SW480 (cell line): Measurements from ENCODE around the gene KCNJ6.
"Not testable (repeated sequence)": the region's sequence is repeated elsewhere in the genome, so short reads cannot be mapped to it uniquely, and the experiment has no call there.

Experiments
- DNase-seq: peaks from one replicate; pipeline ENCODE4 v3.0.0-alpha.2; 2016; ENCODE audit warnings: low spot score

KCNJ6 gene

GRCh38 chr21:37601915-37602314, 314.3 kb downstream of the KCNJ6 start:
- no peak for DNase-seq

DNA sequence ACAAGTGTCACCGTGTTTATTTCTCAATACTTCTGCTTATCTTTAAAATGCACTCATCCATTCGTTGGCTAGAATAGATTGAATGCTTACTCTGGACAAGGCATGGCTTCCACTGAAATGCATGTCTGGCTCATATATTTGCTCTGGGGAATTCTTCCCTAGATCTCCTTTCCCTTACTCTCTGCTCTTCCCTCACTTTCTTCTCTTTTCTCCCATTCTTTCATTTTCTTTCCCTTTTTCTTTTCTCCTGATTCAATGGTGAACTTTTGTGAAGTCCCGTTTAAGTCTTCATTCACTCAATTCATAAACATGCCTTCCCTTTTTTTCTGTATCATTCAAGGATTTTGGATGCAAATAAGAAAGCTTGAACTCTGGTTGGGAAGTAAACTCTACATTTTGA, 315.2 kb downstream of the KCNJ6 start:
- no peak for DNase-seq

GRCh38 chr21:37595944-37596343, 320.3 kb downstream of the KCNJ6 start:
- no peak for DNase-seq

GRCh38 chr21:37594472-37594951, 321.7 kb downstream of the KCNJ6 start:
- DNase-seq: no peak

DNA sequence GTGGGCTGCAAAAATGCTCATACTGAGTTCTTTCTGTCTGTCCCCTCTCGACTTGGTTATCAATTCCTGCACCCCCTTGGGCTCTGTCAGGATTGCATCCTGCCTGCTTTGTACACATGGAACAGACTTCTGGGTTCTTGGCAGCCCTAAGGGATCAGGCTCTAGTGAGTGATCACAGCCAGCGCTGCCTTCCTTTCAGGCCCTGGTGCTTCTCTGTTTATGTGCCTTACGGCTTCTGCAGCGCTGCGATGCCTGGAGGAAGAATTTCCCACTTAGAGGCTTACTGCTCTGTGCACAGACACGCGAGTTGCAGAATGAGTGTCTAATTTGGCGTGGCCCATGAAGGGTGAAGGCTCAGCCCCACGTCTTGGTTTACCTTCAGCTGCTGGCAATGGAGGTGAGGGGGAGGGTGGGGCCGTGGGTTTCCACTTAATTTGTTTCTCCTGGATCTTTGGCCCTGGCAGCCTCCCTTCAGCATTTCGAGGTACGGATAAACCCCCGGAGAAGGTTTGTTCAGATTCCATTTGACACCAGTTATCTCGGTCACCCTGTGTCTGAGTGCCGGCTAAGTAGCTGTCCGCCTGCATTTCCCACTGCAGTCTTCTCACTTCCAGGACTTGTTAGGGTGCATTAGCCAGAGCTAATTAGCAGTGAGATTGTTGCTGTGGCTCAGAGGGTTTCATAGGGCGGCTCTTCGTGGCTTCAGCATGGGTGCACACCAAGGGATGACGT, 322.4 kb downstream of the KCNJ6 start:
- no peak for DNase-seq

DNA sequence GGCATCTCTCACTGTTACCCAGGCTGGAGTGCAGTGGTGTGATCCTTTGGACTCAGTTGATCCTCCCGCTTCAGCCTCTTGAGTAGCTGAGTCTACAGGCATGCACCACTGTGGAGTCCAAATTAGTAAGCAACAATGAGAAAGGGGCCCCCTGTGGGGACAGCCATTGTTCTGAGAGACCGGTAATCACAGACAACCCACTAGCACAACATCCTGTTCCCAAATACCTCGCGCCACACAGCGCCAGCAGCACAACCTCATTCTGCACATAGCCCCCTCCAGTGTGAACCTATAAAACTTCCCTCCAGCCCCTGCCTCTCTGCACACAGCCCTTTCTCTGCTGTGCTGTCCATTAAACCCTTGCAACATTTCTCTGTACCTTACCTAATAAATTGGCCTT, 323.2 kb downstream of the KCNJ6 start:
- DNase-seq: no peak

DNA sequence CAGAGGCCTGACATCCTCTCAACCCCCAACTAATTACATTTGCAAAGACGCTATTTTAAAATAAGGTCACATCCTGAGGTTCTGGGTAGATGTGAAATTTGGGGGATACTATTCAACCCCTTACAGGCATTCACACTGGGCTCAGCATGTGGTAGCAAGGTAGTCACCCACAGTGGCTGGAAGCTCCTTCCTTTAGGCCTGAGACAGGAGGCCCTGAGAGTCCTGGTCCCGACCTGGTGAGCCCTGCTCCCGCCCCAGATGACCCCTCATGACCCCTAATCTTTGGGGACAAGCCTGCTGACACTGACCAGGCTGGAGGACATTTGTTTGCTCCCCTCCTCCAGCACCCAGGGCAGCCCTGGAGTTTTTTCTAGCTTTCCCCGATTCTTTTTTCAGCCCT, 323.8 kb downstream of the KCNJ6 start:
- DNase-seq: no peak

- DNase-seq: not testable (repeated sequence)
Measured at GRCh38 chr21:37591994-37592393, 324.3 kb downstream of the KCNJ6 start.

GRCh38 chr21:37590836-37591235, 325.4 kb downstream of the KCNJ6 start:
- DNase-seq: not testable (repeated sequence)

- DNase-seq: not testable (repeated sequence)
Measured at GRCh38 chr21:37588644-37589043, 327.6 kb downstream of the KCNJ6 start.

- DNase-seq: no peak
Measured at GRCh38 chr21:37587635-37588177, 328.6 kb downstream of the KCNJ6 start.

- no peak for DNase-seq
Measured at GRCh38 chr21:37587203-37587602, 329.1 kb downstream of the KCNJ6 start.

- peak; percentile 48 for DNase-seq
Measured at GRCh38 chr21:37582590-37582989, 333.7 kb downstream of the KCNJ6 start.

DNA sequence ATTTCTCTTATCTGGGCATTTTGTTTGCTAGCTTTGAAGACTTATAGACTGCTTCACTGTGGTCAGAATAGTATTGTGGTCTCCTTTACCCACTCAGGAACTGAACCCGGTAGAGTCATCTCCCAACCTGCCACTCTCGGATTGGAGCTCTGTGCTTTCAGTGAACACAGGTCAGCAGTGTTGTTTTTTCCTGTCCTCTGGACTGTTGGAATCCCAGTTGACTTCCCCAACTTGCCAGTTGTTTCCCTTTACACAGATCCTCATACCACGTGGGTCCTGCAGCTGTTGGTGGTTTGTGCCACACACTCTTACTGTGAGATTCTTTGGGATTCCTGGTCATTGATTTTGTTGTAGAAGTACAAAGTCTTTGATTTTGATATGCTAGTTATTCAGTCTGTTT, 335.6 kb downstream of the KCNJ6 start:
- DNase-seq: no peak

GRCh38 chr21:37579356-37579755, 336.9 kb downstream of the KCNJ6 start:
- no peak for DNase-seq

GRCh38 chr21:37578471-37579126, 337.7 kb downstream of the KCNJ6 start:
- DNase-seq: no peak

DNA sequence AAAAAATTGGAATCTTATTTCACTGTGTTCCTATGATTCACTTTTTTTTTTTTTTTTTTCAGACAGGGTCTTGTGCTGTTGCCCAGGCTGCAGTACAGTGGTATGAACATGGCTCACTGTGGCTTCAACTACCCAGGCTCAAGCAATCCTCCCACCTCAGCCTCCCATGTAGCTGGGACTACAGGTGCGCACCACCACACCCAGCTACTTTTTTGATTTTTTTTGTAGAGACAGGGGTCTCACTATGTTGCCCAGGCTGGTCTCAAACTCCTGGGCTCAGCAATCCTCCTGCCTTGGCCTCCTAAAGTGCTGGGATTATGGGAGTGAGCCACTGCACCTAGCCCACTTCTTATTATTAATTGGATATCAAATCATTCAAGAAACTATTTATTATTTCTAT, 339.3 kb downstream of the KCNJ6 start:
- not testable (repeated sequence) for DNase-seq

DNA sequence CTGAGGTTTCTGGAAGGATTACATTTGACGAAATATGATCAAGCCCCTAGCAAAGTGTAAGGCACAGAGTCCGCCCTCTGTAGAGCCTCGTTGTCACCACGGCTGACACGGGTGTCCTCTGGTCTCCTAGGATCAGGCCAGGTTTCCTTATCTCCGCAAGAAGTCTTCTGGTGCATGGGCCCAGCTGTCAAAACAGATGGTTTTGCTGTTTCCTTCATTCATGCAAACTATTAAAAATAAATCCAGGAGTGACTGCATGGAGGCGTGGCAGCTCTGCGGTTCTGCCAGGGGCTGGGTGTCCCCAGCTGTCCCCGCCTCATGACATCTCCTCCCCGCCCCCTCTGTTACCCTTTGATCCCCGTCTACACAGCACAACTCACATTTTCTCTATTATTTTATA, 340.7 kb downstream of the KCNJ6 start:
- DNase-seq: peak; percentile 20

GRCh38 chr21:37574751-37575150, 341.5 kb downstream of the KCNJ6 start:
- DNase-seq: no peak

GRCh38 chr21:37574316-37574715, 341.9 kb downstream of the KCNJ6 start:
- no peak for DNase-seq

- no peak for DNase-seq
Measured at GRCh38 chr21:37571442-37571841, 344.8 kb downstream of the KCNJ6 start.

- no peak for DNase-seq
Measured at GRCh38 chr21:37568916-37569315, 347.3 kb downstream of the KCNJ6 start.

DNA sequence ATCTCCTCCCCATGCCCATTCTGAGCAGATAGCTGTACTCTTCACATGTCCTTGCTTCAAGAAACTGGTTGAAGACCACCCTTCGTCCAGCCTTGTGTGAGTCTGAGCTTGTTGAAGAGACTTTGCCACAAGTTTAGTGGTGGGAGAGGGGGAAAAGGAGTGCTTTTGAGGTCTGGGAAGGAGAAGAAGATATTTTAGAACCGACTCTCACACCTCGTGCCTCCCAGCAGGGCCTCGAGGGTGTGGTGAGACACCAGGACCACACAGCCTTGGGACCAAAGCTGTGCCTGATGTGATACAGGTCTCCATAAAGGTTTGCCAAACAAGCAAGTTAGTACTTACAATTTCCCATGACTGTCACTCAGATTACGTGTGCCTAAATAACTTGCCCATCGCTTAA, 347.8 kb downstream of the KCNJ6 start:
- no peak for DNase-seq
